Liver (tissue), 9 donors: ENCODE data around the gene BHLHE40. TPM values are rescaled to one million over a fixed set of nuclear protein-coding genes. Genes with fewer than 3 reads are reported as not detected.

ENCODE experiments used
- DNase-seq: peaks from one replicate; pipeline ENCODE4 v3.0.0-alpha.2; 2017; ENCODE audit warnings: low spot score
- H3K27ac ChIP-seq, 2 donors: one replicate each; pipeline ENCODE4 v1.7.0; 2013; ENCODE audit warnings: inconsistent platforms in 2 of 2, low read length in 2 of 2, control low read depth in 1 of 2, low read depth in 1 of 2, mild to moderate bottlenecking in 1 of 2
- H3K27me3 ChIP-seq, 4 donors: one replicate each; pipeline versions ENCODE4 v1.6.1 to v1.7.0; 2013; ENCODE audit warnings: low read length in 3 of 4, inconsistent platforms in 1 of 4, mild to moderate bottlenecking in 1 of 4, moderate library complexity in 1 of 4; ENCODE audit not compliant: control insufficient read depth in 4 of 4, insufficient read depth in 4 of 4
- H3K36me3 ChIP-seq, 4 donors: one replicate each; pipeline versions ENCODE4 v1.6.1 to v1.7.0; 2013; ENCODE audit warnings: low read length in 3 of 4, mild to moderate bottlenecking in 3 of 4, low read depth in 1 of 4, moderate library complexity in 1 of 4; ENCODE audit not compliant: control insufficient read depth in 4 of 4, insufficient read depth in 3 of 4
- H3K4me1 ChIP-seq, 4 donors: one replicate each; pipeline versions ENCODE4 v1.6.1 to v1.7.0; 2013; ENCODE audit warnings: low read length in 3 of 4, mild to moderate bottlenecking in 3 of 4, moderate library complexity in 1 of 4; ENCODE audit not compliant: control insufficient read depth in 4 of 4, insufficient read depth in 4 of 4
- H3K4me3 ChIP-seq, 3 donors: one replicate each; pipeline versions ENCODE4 v1.6.1 to v1.7.0; 2013; ENCODE audit warnings: low read length in 3 of 3, control low read depth in 1 of 3, low read depth in 1 of 3, mild to moderate bottlenecking in 1 of 3
- H3K9ac ChIP-seq, 2 donors: one replicate each; pipeline ENCODE4 v1.7.0; 2013; ENCODE audit warnings: low read length in 2 of 2, mild to moderate bottlenecking in 2 of 2, moderate library complexity in 2 of 2, control low read depth in 1 of 2, low read depth in 1 of 2
- H3K9me3 ChIP-seq, 4 donors: one replicate each; pipeline versions ENCODE4 v1.6.1 to v1.7.0; 2013; ENCODE audit warnings: low read length in 3 of 4; ENCODE audit not compliant: control insufficient read depth in 4 of 4
- EGR1 ChIP-seq, 2 donors: IDR thresholded peaks; 2 replicates each; pipeline ENCODE4 v1.6.1; 2016 to 2018; ENCODE audit warnings: antibody characterized with exemption in 2 of 2, low read depth in 2 of 2
- FOXA1 ChIP-seq: IDR thresholded peaks from 2 replicates; pipeline ENCODE4 v1.6.1; 2016; ENCODE audit warnings: antibody characterized with exemption
- FOXA2 ChIP-seq: IDR thresholded peaks from 2 replicates; pipeline ENCODE4 v1.6.1; 2016; ENCODE audit warnings: antibody characterized with exemption
- GABPA ChIP-seq, 2 donors: IDR thresholded peaks in 1 of 2; conservative IDR thresholded peaks in 1 of 2; 2 replicates each; pipeline ENCODE4 v1.6.1; 2016; ENCODE audit warnings: antibody characterized with exemption in 2 of 2, mild to moderate bottlenecking in 1 of 2, moderate library complexity in 1 of 2
- HNF4G ChIP-seq: IDR thresholded peaks from 2 replicates; pipeline ENCODE4 v1.6.1; 2016; ENCODE audit warnings: antibody characterized with exemption
- JUND ChIP-seq, 2 donors: IDR thresholded peaks; 2 replicates each; pipeline ENCODE4 v1.6.1; 2016; ENCODE audit warnings: antibody characterized with exemption in 2 of 2
- NR2F2 ChIP-seq: IDR thresholded peaks from 2 replicates; pipeline ENCODE4 v1.6.1; 2016; ENCODE audit warnings: antibody characterized with exemption
- RAD21 ChIP-seq, 2 donors: IDR thresholded peaks; 2 replicates each; pipeline ENCODE4 v1.6.1; 2016; ENCODE audit warnings: antibody characterized with exemption in 2 of 2, mild to moderate bottlenecking in 2 of 2
- SP1 ChIP-seq: IDR thresholded peaks from 2 replicates; pipeline ENCODE4 v1.6.1; 2018; ENCODE audit warnings: antibody characterized with exemption, mild to moderate bottlenecking
- TAF1 ChIP-seq: conservative IDR thresholded peaks from 2 replicates; pipeline ENCODE4 v1.6.1; 2016; ENCODE audit warnings: antibody characterized with exemption, mild to moderate bottlenecking
- WGBS: extraction: QIAGEN DNeasy Blood & Tissue Kit; methylation state at CpG from one replicate; pipeline ENCODE4 v1.1.7; 2013; 5-methylcytosine and 5-hydroxymethylcytosine counted together
- polyA plus RNA-seq, 2 donors: library from polyadenylated mRNA; stranded (reverse) in 1 of 2; unstranded in 1 of 2; fragments of 200-250 nt in 1 of 2; fragments of >200 nt in 1 of 2; fragmentation: Nextera tagmentation in 1 of 2; extraction: Ambion mirVana in 1 of 2; gene quantifications; one replicate each; pipeline versions ENCODE4 v1.2.1 to v1.2.3, GENCODE V29; 2013 to 2015
- total RNA-seq, 2 donors: library from RNA; depleted of rRNA; stranded (reverse); fragments of >200 nt; gene quantifications; one replicate each; pipeline ENCODE4 v1.2.3, GENCODE V29; 2014
- TF ChIP-seq, protein P1 (sequence below): IDR thresholded peaks from 2 replicates; pipeline ENCODE4 v1.6.1; 2016; ENCODE audit warnings: antibody characterized with exemption, mild to moderate bottlenecking
- TF ChIP-seq, protein P2 (sequence below): IDR thresholded peaks from 2 replicates; pipeline ENCODE4 v1.6.1; 2016; ENCODE audit warnings: antibody characterized with exemption
- TF ChIP-seq, protein P3 (sequence below): fragments of 150-350 bp; IDR thresholded peaks from 2 replicates; pipeline ENCODE4 v1.5.1; 2017; ENCODE audit warnings: improper control_type of control experiment, low read depth, low read length; ENCODE audit not compliant: missing input control
- TF ChIP-seq, protein P4 (sequence below): IDR thresholded peaks from 2 replicates; pipeline ENCODE4 v1.6.1; 2016; ENCODE audit warnings: antibody characterized with exemption
- donor health status: healthy.
- donor health status: healthy.
- donor health status: healthy.
- donor health status: healthy.
- donor health status: healthy.

The BHLHE40 gene
- total and polyA plus RNA-seq, 4 donors = 8.2 to 28.4 (median 18.0) TPM

DNA sequence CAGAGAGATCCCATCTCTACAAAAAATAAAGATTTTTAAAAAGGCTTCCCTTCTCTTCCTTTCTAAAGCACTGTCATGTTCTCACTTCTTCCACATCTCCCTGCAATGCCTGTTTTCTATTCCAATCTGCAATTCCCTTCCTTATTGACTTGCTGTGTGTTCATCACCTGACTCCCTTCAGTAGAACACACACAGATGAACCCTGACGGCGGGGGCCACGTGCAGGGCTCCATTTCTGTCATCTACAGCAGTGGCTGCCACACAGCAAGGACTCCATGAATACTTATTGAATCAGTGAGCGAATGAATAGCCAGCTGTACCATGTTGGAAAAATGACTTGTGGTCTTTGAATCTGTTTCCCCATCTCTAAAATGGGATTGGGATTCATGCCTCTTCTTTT, 26.1 kb downstream of the BHLHE40 start:
- no peaks in the 10 kb centered on the region for H3K4me1 ChIP-seq
- H3K36me3 ChIP-seq = no peaks in the 10 kb centered on the region
- H3K9ac ChIP-seq = no peak overlapping the region
- no peak overlapping the region for H3K27ac ChIP-seq
- 68% methylated on average over 4 of the region's 4 CpGs for WGBS
- no peak for DNase-seq
- no peaks in the 10 kb centered on the region for H3K9me3 ChIP-seq
- H3K27me3 ChIP-seq = no peaks in the 10 kb centered on the region
- H3K4me3 ChIP-seq = no peak overlapping the region
- TF ChIP-seq JUND (IDR thresholded peaks at IDR 0.05) (no peak), GABPA (IDR thresholded peaks at IDR 0.05 in 1 of 2, conservative IDR thresholded peaks at IDR 0.05 in 1 of 2) (no peak), SP1 (no peak), EGR1 (IDR thresholded peaks at IDR 0.05; ENCODE audit: low read depth in 2 of 2) (no peak), FOXA1 (no peak), NR2F2 (no peak), HNF4G (no peak), TAF1 (no peak), FOXA2 (no peak)
- TF ChIP-seq, protein P1, sequence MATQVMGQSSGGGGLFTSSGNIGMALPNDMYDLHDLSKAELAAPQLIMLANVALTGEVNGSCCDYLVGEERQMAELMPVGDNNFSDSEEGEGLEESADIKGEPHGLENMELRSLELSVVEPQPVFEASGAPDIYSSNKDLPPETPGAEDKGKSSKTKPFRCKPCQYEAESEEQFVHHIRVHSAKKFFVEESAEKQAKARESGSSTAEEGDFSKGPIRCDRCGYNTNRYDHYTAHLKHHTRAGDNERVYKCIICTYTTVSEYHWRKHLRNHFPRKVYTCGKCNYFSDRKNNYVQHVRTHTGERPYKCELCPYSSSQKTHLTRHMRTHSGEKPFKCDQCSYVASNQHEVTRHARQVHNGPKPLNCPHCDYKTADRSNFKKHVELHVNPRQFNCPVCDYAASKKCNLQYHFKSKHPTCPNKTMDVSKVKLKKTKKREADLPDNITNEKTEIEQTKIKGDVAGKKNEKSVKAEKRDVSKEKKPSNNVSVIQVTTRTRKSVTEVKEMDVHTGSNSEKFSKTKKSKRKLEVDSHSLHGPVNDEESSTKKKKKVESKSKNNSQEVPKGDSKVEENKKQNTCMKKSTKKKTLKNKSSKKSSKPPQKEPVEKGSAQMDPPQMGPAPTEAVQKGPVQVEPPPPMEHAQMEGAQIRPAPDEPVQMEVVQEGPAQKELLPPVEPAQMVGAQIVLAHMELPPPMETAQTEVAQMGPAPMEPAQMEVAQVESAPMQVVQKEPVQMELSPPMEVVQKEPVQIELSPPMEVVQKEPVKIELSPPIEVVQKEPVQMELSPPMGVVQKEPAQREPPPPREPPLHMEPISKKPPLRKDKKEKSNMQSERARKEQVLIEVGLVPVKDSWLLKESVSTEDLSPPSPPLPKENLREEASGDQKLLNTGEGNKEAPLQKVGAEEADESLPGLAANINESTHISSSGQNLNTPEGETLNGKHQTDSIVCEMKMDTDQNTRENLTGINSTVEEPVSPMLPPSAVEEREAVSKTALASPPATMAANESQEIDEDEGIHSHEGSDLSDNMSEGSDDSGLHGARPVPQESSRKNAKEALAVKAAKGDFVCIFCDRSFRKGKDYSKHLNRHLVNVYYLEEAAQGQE = no peak
- TF ChIP-seq, protein P2, sequence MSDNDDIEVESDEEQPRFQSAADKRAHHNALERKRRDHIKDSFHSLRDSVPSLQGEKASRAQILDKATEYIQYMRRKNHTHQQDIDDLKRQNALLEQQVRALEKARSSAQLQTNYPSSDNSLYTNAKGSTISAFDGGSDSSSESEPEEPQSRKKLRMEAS = no peak

DNA sequence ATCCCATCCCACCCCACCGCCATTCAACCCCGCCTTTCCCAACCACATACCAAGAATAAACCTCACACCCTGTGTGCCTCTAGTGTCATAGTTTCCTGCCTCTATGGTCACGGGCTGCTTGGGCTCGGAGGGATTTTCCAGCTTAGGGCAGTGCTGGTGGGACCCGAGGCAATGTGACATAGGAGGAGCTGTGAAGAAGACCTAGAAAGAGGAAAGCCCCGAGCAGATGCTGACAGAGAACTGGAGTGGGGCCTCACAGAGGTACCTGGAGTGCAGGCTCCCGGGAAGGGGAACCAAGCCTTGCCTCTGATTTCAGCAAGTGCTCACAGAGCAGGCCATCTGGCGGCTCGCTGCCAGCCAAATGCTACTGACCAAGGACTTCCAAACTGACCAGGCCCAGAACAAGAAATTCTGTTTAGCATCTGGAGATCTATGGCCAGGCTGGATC, 27.5 kb downstream of the BHLHE40 start:
- DNase-seq = no peak
- no peaks in the 10 kb centered on the region for H3K36me3 ChIP-seq
- no peak overlapping the region for H3K9ac ChIP-seq
- H3K4me1 ChIP-seq = peaks cover 0 to under 1% (median 0%) of the 10 kb centered on the region in 4 donors
- WGBS = 74% methylated on average over 9 of the region's 9 CpGs
- H3K4me3 ChIP-seq = no peak overlapping the region
- no peaks in the 10 kb centered on the region for H3K27me3 ChIP-seq
- H3K9me3 ChIP-seq = no peaks in the 10 kb centered on the region
- H3K27ac ChIP-seq = no peak overlapping the region
- TF ChIP-seq, protein P3, sequence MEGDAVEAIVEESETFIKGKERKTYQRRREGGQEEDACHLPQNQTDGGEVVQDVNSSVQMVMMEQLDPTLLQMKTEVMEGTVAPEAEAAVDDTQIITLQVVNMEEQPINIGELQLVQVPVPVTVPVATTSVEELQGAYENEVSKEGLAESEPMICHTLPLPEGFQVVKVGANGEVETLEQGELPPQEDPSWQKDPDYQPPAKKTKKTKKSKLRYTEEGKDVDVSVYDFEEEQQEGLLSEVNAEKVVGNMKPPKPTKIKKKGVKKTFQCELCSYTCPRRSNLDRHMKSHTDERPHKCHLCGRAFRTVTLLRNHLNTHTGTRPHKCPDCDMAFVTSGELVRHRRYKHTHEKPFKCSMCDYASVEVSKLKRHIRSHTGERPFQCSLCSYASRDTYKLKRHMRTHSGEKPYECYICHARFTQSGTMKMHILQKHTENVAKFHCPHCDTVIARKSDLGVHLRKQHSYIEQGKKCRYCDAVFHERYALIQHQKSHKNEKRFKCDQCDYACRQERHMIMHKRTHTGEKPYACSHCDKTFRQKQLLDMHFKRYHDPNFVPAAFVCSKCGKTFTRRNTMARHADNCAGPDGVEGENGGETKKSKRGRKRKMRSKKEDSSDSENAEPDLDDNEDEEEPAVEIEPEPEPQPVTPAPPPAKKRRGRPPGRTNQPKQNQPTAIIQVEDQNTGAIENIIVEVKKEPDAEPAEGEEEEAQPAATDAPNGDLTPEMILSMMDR = no peak
- no peak for TF ChIP-seq HNF4G
- no peak for TF ChIP-seq RAD21 (IDR thresholded peaks at IDR 0.05)
- TF ChIP-seq, protein P4, sequence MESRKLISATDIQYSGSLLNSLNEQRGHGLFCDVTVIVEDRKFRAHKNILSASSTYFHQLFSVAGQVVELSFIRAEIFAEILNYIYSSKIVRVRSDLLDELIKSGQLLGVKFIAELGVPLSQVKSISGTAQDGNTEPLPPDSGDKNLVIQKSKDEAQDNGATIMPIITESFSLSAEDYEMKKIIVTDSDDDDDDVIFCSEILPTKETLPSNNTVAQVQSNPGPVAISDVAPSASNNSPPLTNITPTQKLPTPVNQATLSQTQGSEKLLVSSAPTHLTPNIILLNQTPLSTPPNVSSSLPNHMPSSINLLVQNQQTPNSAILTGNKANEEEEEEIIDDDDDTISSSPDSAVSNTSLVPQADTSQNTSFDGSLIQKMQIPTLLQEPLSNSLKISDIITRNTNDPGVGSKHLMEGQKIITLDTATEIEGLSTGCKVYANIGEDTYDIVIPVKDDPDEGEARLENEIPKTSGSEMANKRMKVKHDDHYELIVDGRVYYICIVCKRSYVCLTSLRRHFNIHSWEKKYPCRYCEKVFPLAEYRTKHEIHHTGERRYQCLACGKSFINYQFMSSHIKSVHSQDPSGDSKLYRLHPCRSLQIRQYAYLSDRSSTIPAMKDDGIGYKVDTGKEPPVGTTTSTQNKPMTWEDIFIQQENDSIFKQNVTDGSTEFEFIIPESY = no peak
- TF ChIP-seq FOXA2 = no peak
- TF ChIP-seq, protein P1 = no peak
- no peak for TF ChIP-seq FOXA1
- TF ChIP-seq NR2F2 = no peak
